HG03439 (cell line): Measurements from ENCODE around the gene CDX1.

Source experiments
- ATAC-seq: cut with Tn5 transposase; IDR thresholded peaks from one replicate; pipeline ENCODE4 v1.9.1; 2021; ENCODE audit warnings: mild to moderate bottlenecking, moderate library complexity; ENCODE audit not compliant: unreplicated experiment

The CDX1 gene

GRCh38 chr5:150144879-150145278 lies 21.7 kb upstream of the CDX1 start:
- ATAC-seq = no peak

GRCh38 chr5:150146235-150146634 lies 20.3 kb upstream of the CDX1 start:
- no peak for ATAC-seq

- no peak for ATAC-seq
Measured at GRCh38 chr5:150146862-150147601, 19.5 kb upstream of the CDX1 start.

- ATAC-seq = no peak
Measured at GRCh38 chr5:150147670-150148069, 18.9 kb upstream of the CDX1 start.

DNA sequence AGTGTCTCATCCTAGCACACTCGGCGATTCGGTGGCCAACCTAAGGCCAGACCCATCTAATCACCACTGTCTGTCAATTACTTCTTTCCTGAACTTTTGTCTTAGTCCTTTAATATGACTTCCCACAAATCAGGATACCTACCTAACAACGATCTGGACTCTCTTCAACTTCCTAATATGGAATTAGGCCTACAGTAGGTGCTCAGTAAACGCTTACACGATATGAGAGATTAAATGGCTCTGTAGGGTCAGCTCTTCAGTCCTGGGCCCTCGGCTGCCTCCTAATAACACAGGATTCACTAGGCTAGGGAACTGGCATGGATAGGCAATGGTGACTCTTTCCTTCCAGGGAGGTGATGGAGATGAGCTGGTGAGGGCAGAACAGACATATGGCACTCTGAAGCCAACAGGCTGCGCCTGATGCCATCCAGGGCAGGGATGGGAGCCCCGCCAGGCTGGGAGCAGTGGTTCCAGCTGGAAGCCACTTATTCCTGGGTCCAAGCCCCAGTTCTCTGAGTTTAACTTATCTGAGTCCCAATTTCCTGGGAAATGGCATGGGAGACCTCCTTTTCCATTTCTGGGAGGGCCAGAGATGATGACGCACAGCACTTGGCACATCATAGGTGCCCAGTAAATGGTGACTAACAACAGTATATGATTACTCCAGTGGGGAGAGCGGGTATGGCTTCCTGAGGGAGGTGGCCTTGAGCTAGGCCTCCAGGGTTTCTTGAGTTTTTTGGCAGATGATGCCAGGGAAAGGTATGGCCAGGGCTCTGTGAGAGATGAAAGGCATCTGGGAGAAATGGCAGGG lies 18.3 kb upstream of the CDX1 start:
- ATAC-seq = no peak

DNA sequence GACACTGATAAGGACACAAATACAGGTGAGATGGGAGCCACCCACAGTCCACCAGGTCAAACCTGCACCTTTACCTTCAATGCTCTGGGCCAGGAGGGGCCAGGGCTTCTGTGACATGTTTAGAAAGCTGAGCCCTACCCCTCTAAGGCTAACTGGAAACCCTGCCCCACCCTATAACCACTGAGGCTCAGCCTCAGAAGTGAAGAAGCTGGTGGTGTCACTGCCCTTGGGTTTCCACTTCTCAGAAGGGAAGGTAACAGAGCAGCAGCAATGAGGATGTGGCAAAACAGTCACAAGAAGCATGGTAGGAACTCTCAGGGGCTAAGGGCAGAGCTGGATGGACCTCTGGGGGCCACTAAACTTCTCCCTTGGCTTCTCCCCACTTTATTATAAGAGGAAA lies 17.0 kb upstream of the CDX1 start:
- no peak for ATAC-seq

DNA sequence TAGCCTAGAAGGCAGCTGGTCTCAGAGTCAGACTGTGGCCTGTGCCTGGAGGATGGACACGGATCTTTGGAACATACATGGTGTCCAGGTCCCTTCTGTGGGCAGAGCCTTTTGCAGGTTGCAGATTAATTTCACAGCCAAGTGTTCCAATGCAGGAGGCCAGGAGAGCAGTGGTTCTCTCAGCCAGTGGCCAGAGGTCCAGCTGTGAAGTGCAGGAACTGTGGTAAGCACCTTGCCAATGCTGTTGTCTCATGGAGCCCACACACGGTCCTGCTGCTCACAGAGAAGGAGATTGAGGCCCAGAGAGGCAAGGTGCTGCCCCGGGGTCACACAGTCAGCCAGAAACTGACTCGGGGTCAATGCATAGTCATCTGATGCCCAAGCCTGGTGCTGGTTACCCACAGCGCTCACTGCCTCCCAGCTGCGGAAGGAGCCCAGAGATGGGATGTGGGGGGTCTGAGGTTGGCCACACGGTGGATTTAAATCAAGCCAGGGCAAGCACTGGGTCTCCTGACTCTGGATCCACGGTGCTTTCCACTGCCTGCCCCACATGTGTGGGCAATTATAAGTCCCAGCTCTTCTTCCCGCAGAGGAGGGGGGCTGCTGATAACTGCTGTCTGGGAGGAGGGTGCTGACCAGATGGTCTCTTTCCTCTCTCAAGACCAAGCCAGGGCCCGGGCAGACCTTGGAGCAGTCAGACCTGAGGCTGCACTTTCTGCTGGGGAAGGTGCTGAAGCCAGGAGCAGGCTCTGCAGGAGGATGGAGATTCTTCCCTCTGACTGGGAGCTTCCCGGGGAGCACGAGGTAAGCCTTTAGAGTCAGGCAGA lies 13.7 kb upstream of the CDX1 start:
- no peak for ATAC-seq

GRCh38 chr5:150153483-150153882 lies 13.1 kb upstream of the CDX1 start:
- no peak for ATAC-seq

- ATAC-seq = no peak
Measured at GRCh38 chr5:150153957-150154617, 12.5 kb upstream of the CDX1 start.

GRCh38 chr5:150154618-150155128 lies 11.9 kb upstream of the CDX1 start:
- ATAC-seq = no peak

DNA sequence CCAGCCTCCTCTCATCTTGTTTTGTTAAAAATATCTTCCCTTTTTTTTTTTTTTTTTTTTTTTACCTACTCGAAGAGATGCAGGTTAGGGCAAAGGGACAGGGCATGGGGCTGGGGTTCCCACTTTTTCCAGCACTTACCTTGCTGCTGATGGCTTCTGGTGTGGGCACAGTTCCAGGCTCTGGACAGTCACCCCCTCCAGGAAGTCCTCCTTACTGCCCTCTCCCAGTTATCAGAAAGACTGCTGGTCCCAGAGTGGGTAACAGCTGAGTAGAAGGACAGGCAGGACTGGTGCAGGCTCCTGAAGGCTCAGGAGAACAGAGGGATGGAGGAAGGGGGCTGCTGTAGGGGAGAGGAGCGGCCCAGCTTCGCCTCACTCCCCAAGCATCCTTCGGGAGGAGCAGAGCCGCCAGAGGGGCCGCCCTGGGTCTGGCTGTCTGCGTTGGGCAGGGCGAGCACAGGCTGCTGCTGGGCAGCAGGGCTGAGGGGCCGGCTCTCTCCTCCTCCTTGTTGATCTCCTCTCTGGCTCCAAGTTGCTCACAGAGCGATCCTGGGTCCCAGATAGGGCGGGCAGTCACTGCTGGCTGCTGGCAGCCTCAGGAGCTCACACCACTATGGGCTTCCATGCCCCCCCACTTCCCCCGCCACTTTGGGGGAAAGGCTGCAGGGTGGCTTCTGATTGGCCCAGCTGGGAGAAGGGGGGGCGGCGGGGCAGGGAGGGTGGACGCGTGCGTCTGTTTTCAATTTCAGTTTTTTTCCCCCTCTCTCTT lies 11.1 kb upstream of the CDX1 start, which contains the start of gene PDGFRB:
Gene PDGFRB (minus strand): TSS at position 588 of the 769 bp plus-strand sequence. CDS start 18,798 bp downstream, outside the sequence.
- ATAC-seq = no peak

- no peak for ATAC-seq
Measured at GRCh38 chr5:150156027-150156368, 10.6 kb upstream of the CDX1 start.

DNA sequence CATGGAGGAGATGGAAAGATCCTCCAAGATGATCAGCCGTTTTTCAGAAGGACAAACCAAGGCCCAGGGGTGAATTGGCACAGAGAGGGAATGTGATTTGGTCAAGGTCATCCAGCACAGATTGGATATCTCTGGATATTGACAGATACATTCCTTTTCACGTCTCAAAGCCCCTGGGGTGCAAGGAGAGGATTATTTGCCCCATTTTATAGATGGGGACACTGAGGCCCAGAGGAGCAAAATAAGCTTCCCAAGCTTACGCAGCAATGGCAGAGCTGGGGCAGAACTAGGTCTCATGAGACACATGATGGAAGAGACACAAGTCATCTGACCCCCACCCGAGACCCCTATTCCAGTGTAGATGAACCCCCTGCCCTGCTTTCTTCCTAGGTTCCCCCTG lies 10.0 kb upstream of the CDX1 start:
- no peak for ATAC-seq

DNA sequence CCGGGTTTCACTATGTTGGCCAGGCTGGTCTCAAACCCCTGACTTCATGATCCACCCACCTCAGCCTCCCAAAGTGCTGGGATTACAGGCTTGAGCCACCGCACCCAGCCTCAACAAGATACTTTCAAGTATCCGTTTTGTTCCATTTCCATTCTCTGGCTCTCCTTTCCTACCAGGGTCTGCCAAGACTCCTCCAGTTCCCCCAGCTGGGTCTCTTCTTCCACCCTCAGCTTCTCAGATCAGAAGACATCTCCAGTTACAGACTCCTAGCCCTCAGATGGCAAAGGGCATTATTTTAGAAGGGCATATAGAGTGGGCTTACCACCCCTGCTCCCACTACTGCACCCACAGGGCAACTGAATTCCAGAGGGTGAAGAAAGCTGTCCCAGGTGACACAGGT lies 9.4 kb upstream of the CDX1 start:
- no peak for ATAC-seq

DNA sequence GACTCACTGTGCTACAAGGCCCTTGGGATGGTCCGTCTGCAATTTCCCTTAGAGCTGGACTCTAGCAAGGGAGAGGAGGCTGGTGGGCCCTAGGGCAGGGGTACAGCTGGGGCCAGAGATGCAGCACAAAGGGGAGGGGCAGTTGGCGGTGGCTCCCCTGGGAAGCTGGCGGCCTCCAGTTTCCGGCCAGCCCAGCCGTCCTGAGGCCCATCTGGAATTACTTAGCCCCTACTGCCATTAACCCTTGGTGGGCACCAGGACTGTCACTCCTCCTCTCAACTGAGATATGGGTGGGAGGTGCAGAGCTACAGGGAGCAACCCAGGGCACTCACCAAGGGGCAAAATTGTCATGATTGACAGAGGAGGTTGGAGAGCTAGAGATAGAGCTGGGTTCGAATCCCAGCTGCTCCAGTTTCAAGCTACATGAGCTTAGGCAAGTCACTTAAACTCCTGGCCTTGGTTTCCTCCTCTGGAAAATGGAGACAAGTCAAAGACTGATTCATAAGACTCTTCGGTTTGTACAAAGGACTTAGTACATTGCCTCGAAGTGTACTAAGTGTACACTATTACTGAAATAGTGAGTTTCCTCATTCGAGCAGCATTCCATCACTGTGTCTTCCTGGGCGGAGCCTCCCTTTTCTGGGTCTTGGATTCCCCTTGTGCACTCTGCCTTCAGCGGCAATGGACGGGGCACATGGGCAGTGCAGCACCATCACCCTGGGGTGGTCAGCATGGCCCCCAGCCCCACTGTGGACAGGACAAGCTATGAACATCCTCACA lies 8.2 kb upstream of the CDX1 start:
- no peak for ATAC-seq

DNA sequence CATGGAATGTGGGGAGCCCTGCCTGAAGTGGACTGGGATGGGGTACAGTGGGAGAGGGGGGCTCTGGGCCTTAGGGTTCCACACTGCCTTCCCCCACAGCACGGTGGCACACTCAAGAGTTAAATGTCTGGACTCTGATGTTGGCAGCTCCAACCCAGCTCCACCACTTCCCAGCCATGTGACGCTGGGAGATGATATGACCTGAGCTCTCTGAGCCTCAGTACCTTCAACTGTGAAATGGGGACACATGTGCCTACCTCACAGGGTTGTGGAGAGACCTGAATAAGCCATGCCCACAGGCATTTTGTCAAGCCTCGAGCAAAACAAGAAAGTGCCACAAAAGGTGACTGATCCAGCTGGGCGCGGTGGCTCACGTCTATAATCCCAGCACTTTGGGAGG lies 7.5 kb upstream of the CDX1 start:
- ATAC-seq = no peak

GRCh38 chr5:150159741-150160179 lies 6.8 kb upstream of the CDX1 start:
- no peak for ATAC-seq

- no peak for ATAC-seq
Measured at GRCh38 chr5:150160448-150161081, 6.0 kb upstream of the CDX1 start.
